GM12892 (cell line): ENCODE measurements around the gene C2CD2L.

Experiments
- POLR2AphosphoS5 ChIP-seq: IDR thresholded peaks from 2 replicates; pipeline ENCODE4 v1.6.1; 2011; ENCODE audit warnings: low read depth, low read length, control low read depth
- TAF1 ChIP-seq: IDR thresholded peaks from 2 replicates; pipeline ENCODE4 v1.6.1; 2011; ENCODE audit warnings: low read depth, mild to moderate bottlenecking, control low read depth, low read length, borderline replicate concordance

DNA sequence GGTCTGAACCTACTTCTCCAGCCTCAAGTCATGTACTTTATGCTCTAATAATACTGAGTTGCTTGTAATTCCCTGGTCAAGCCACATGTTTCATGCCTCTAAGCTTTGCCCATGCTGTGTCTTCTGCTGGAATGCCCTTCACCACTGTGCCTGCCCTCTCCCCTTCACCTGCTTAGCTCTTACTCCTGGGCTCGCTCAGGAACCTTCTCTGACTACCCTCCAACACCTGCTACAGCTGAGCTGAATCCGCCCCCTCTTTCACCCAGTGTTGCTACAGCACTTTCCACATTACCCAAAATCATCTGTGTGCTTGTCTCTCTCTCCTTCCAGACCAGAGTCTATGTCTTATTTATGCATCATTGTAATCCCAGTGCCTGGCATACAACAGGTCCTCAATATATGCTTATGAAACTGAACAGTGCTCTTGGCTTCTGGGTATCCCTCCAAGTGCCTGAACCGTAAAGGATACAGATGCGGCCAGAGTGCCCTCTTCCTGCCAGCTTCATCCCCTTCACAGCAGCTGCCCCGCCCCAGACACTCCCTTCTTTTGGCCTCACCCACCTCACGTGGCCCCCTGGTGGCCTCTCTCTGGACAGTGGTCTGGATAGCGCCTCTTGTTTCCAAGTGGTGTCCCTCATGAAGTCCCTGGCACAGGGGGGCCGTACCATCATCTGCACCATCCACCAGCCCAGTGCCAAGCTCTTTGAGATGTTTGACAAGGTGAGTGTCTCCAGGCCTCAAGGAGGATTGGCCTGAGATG, 48.8 kb downstream of the C2CD2L start:
- TF ChIP-seq TAF1, result no peak
- TF ChIP-seq POLR2AphosphoS5, result no peak
